ENCODE data around the gene ZFP36L2.

DNA sequence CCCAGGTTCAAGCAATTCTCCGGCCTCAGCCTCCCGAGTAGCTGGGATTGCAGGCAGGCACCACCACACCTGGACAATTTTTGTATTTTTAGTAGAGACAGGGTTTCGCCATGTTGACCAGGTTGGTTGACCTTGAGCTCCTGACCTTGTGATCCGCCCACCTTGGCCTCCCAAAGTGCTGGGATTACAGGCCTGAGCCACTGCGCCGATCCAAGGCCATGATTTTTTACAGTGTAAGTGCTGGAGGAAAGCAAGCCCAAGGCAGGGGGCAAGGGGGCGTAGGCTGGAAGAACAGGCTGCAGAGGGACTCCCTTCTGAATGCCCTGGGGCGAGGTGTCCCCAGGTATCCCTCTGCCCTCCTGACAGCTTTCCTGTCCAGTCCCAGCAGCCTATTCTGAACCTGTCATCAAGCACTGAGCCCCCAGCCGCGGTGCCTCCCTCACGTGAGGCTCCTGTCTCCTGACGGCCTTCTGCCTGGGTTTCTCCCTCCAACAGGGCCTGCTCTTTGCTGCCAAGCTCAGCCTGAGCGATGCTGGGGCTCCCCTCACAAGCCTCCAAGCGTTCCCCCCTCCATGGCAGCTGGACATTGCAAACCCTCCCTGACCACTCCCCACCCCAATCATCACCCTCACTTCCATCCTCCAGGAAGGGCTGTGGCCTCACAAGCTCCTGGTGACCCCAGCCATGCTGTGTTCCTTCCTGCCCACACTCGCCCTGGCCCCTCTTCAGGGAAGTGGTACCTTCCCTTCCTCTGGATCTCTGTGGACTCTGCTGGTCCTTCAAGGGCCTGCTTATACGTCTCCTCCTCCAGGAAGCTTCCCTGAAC is 37.6 kb downstream of the ZFP36L2 start:
- TF ChIP-seq, protein P1, sequence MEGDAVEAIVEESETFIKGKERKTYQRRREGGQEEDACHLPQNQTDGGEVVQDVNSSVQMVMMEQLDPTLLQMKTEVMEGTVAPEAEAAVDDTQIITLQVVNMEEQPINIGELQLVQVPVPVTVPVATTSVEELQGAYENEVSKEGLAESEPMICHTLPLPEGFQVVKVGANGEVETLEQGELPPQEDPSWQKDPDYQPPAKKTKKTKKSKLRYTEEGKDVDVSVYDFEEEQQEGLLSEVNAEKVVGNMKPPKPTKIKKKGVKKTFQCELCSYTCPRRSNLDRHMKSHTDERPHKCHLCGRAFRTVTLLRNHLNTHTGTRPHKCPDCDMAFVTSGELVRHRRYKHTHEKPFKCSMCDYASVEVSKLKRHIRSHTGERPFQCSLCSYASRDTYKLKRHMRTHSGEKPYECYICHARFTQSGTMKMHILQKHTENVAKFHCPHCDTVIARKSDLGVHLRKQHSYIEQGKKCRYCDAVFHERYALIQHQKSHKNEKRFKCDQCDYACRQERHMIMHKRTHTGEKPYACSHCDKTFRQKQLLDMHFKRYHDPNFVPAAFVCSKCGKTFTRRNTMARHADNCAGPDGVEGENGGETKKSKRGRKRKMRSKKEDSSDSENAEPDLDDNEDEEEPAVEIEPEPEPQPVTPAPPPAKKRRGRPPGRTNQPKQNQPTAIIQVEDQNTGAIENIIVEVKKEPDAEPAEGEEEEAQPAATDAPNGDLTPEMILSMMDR (IDR thresholded peaks at IDR 0.05) = no peak
- TF ChIP-seq POLR2A (IDR thresholded peaks at IDR 0.05) (no peak), POLR2AphosphoS5 (IDR thresholded peaks at IDR 0.05; ENCODE audit: insufficient read depth in 1 of 2, low read depth in 1 of 2) (no peak)

Data from vagina (tissue), 2 donors.